HEK293T (cell line): Measurements from ENCODE around the gene CFAP52.
"Not testable (repeated sequence)": the region's sequence is repeated elsewhere in the genome, so short reads cannot be mapped to it uniquely, and the experiment has no call there.

Source experiments
- CTCF ChIA-PET: fragments of 350-600 bp; formaldehyde crosslinking; extraction: SDS; loops from one replicate; lab custom pipeline; 2021; ENCODE audit warnings: antibody characterized with exemption, inconsistent platforms; lab: Yijun Ruan, JAX
- POLR2A ChIA-PET: fragments of 350-600 bp; formaldehyde crosslinking; extraction: SDS; loops from one replicate; lab custom pipeline; 2020; ENCODE audit warnings: antibody characterized with exemption, inconsistent platforms; lab: Yijun Ruan, JAX
- DNase-seq: peaks from one replicate; pipeline ENCODE4 v3.0.0; 2012; ENCODE audit warnings: mixed read lengths; ENCODE audit errors: extremely low spot score
- ARNT ChIP-seq: fragments of 450-650 bp; IDR thresholded peaks from 2 replicates; pipeline ENCODE4 v1.6.1; 2017; ENCODE audit warnings: mild to moderate bottlenecking
- BHLHE40 ChIP-seq: fragments of 450-650 bp; IDR thresholded peaks from 2 replicates; pipeline ENCODE4 v1.6.1; 2016; ENCODE audit warnings: mild to moderate bottlenecking, moderate library complexity, borderline replicate concordance
- CTBP1 ChIP-seq: fragments of 450-650 bp; IDR thresholded peaks from 2 replicates; pipeline ENCODE4 v1.6.1; 2016; ENCODE audit warnings: borderline replicate concordance
- ELF4 ChIP-seq: fragments of 450-650 bp; IDR thresholded peaks from 2 replicates; pipeline ENCODE4 v1.6.1; 2017; ENCODE audit warnings: antibody characterized with exemption
- FOXA1 ChIP-seq: fragments of 450-650 bp; IDR thresholded peaks from 2 replicates; pipeline ENCODE4 v1.6.1; 2016; ENCODE audit warnings: mild to moderate bottlenecking
- FOXK2 ChIP-seq: fragments of 450-650 bp; IDR thresholded peaks from 2 replicates; pipeline ENCODE4 v1.6.1; 2016; ENCODE audit warnings: mild to moderate bottlenecking
- FOXM1 ChIP-seq: fragments of 450-650 bp; IDR thresholded peaks from 2 replicates; pipeline ENCODE4 v1.6.1; 2017; ENCODE audit warnings: mild to moderate bottlenecking, borderline replicate concordance
- HDGF ChIP-seq: fragments of 450-650 bp; IDR thresholded peaks from 2 replicates; pipeline ENCODE4 v1.6.1; 2017; ENCODE audit warnings: antibody characterized with exemption, borderline replicate concordance
- L3MBTL2 ChIP-seq: fragments of 450-650 bp; conservative IDR thresholded peaks from 2 replicates; pipeline ENCODE4 v1.6.1; 2016; ENCODE audit warnings: mild to moderate bottlenecking
- LEF1 ChIP-seq: fragments of 450-650 bp; IDR thresholded peaks from 2 replicates; pipeline ENCODE4 v1.6.1; 2017; ENCODE audit warnings: mild to moderate bottlenecking, borderline replicate concordance
- NFRKB ChIP-seq: fragments of 450-650 bp; IDR thresholded peaks from 2 replicates; pipeline ENCODE4 v1.6.1; 2016; ENCODE audit warnings: mild to moderate bottlenecking, moderate library complexity
- SP1 ChIP-seq: fragments of 450-650 bp; IDR thresholded peaks from 2 replicates; pipeline ENCODE4 v1.6.1; 2017
- SUZ12 ChIP-seq: fragments of 450-650 bp; IDR thresholded peaks from 2 replicates; pipeline ENCODE4 v1.6.1; 2016; ENCODE audit warnings: mild to moderate bottlenecking
- TARDBP ChIP-seq: fragments of 450-650 bp; IDR thresholded peaks from 2 replicates; pipeline ENCODE4 v1.6.1; 2016
- ZNF384 ChIP-seq: fragments of 450-650 bp; IDR thresholded peaks from 2 replicates; pipeline ENCODE4 v1.6.1; 2016
- TF ChIP-seq, protein P1 (sequence below): fragments of 450-650 bp; IDR thresholded peaks from 2 replicates; pipeline ENCODE4 v1.6.1; 2016

CFAP52 gene

DNA sequence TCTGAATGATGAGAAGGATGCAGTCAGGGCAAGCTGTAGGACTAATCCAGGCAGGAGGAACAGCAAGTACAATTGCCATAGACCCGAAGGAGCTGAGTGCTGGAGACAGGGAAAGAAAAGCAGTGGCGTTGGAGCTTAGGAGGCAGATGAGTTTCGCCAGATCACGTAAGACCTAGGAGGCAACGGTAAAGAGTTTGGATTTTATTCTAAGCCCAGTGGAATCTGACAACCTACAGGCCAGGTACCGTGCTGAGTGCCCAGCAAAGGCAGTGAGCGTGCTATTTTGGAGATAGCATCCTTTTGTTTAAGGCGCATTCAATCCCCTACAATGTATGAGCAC is 70.1 kb downstream of the CFAP52 start:
- ChIA-PET POLR2A (interaction anchor here (1.5 kb wide), 1 partner anchor 644 kb away, joined by 3 read pairs; no protein-coding TSS in a partner anchor), CTCF (no interaction called here)
- no peak for TF ChIP-seq SUZ12
- DNase-seq = no peak

DNA sequence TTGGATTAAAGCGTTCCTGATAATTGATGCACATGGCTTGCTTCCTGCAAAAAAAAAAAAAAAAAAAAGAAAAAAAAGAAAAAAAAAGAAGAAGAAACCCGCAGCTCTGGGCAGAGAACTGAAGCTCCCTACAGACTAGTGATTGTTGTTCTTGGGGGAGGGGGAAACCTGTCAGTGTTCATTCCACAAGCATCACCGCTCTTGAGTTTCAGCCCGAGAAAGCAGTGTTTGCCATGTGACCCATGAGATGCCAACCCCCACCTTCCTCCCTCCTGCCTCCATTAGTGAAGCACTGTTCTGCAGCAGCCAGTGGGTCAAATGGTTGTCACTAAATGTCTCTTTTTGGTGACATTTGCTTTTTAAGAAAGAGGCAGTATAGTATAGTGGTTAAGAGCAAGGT is 70.6 kb downstream of the CFAP52 start:
- DNase-seq = no peak
- POLR2A ChIA-PET = no interaction called here
- TF ChIP-seq SUZ12 = no peak
- TF ChIP-seq FOXK2 = no peak
- TF ChIP-seq SP1 = no peak
- TF ChIP-seq FOXA1 = no peak
- CTCF ChIA-PET = no interaction called here

DNA sequence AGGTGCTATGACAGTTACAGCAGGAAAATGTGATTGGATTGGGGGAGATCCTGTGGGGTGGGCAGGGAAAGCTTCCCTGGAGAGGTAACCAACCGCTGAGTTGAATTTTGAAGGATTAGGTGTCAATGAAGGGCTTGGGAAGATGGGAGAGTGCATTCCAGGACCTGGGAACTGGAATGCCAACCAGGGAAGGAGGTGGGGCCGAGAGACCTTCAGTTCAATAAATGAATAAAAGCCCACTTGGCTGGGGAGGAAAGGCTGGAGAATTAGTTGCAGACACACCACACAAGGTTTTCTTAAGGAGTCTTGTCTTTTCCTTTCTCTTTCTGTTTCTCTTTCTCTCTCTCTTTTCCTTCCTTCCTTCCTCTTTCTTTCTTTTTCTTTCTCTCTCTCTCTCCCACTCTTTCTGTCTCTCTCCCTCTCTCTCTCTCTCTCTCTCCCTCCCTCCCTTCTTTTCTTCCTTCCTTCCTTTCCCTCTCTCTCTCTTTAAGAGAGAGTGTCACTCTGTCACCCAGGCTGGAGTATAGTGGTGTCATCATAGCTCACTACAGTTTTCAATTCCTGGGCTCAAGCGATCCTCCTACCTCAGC is 72.2 kb downstream of the CFAP52 start:
- no peak for TF ChIP-seq CTBP1
- no peak for DNase-seq
- ChIA-PET CTCF (interaction anchor here (1.4 kb wide), 1 partner anchor 12 kb away, joined by 3 read pairs; no protein-coding TSS in a partner anchor), POLR2A (no interaction called here)

DNA sequence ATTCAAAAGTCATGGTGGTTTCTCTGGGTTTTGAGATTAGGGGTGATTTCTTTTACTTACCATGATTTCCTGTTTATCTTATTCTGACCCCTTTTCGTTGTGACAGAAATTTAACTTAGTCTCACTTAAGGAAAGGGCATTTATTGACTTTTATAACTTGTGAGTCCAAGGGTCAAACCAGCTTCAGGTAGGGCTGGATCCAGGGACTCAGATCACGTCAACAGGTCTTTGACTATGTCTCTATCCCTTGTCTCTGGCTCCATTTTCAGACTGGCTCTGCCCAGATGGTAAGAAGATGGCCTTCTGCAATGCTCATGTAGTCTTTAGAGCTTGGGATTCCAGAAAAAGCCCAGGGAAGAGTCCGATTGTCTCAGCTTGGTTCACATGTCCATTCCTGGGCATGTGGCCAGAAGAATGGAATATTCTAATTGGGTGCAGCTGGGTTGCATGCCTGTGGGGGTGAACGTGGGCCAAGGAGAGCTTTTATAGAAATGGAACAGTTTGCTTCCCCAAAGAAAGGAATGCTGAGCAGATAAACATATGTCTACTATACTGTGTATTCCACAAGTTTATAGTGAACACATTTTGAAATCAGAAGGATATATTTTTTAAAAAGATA is 82.3 kb downstream of the CFAP52 start:
- TF ChIP-seq ELF4 (no peak), L3MBTL2 (no peak), SUZ12 (no peak), ARNT (no peak), NFRKB (no peak), FOXA1 (no peak), CTBP1 (no peak), SP1 (no peak), FOXM1 (no peak), FOXK2 (no peak), LEF1 (no peak), HDGF (no peak), TARDBP (no peak), ZNF384 (no peak), BHLHE40 (no peak)
- TF ChIP-seq, protein P1, sequence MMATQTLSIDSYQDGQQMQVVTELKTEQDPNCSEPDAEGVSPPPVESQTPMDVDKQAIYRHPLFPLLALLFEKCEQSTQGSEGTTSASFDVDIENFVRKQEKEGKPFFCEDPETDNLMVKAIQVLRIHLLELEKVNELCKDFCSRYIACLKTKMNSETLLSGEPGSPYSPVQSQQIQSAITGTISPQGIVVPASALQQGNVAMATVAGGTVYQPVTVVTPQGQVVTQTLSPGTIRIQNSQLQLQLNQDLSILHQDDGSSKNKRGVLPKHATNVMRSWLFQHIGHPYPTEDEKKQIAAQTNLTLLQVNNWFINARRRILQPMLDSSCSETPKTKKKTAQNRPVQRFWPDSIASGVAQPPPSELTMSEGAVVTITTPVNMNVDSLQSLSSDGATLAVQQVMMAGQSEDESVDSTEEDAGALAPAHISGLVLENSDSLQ = no peak
- DNase-seq = no peak
- POLR2A ChIA-PET = no interaction called here
- CTCF ChIA-PET = no interaction called here

DNA sequence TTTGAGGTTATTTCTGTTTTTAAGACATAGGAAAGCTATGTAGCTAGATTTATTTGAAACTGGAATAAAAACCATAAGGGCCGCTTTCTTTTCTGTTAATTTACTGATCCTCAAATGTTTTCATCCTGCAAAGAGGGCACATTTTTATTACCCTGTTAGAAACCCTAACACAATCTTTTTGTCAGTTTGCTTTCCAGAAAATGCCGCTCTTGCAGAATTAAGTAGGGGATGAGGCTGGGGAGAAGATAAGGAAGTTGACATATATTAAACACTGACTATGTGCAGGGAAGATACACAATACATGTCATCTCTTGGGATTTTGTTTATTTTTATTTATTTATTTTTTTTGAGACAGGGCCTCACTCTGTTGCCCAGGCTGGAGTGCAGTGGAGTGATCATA is 84.6 kb downstream of the CFAP52 start:
- DNase-seq = no peak
- CTCF ChIA-PET = interaction anchor here (1.3 kb wide), 1 partner anchor 13 kb away, joined by 3 read pairs; no protein-coding TSS in a partner anchor

DNA sequence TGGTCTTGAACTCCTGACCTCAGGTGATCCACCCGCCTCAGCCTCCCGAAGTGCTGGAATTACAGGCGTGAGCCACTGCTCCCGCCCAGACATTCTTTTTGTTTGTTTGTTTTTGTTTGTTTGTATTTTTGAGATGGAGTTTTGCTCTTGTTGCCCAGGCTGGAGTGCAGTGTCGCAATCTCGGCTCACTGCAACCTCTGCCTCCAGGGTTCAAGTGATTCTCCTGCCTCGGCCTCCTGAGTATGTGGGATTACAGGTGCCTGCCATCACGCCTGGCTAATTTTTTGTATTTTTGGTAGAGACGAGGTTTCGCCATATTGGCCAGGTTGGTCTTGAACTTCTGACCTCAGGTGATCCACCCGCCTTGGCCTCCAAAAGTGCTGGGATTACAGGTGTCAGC is 87.1 kb downstream of the CFAP52 start:
- POLR2A ChIA-PET, CTCF ChIA-PET, DNase-seq: not testable (repeated sequence)

More for the DNA sequence above, 84.6 kb downstream of the CFAP52 start:
- POLR2A ChIA-PET = no interaction called here
- no peak for TF ChIP-seq FOXK2

DNA sequence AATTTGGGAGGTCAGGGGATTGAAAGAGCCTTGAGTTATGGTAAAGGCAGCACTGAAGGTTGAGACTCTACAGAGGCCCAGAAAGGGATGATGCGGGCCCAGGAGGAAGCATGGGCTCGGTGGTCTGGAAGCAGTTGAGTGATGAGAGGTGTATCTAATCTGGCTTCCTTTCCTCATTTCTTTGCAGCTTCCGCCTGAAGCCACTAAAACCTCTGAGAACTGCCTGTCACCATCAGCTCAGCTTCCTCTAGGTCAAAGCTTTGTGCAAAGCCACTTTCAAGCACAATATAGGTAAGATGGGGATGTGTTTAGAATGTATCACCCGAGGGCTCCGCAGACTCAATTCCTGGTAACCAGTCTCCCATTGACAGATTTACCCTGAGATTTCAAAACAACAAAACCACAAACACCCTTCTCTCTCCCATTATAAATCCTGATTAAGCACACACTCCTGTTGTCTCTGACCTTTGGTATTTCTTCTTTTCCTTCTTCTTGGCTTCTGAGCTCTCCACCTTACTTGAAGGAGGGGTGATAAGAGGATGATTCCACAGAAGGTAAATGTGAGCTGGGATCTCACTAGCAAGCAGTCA is 90.1 kb downstream of the CFAP52 start:
- no peak for TF ChIP-seq ZNF384
- no peak for TF ChIP-seq SP1
- no peak for TF ChIP-seq NFRKB
- TF ChIP-seq FOXA1 = no peak
- no peak for TF ChIP-seq BHLHE40
- no peak for TF ChIP-seq HDGF
- TF ChIP-seq, protein P1 = no peak
- TF ChIP-seq ELF4 = no peak
- no peak for TF ChIP-seq FOXM1
- TF ChIP-seq L3MBTL2 = no peak
- no peak for TF ChIP-seq TARDBP
- no peak for TF ChIP-seq CTBP1
- no peak for TF ChIP-seq LEF1
- TF ChIP-seq FOXK2 = no peak
- no peak for TF ChIP-seq SUZ12
- no peak for TF ChIP-seq ARNT
- ChIA-PET POLR2A (no interaction called here), CTCF (no interaction called here)
- no peak for DNase-seq

DNA sequence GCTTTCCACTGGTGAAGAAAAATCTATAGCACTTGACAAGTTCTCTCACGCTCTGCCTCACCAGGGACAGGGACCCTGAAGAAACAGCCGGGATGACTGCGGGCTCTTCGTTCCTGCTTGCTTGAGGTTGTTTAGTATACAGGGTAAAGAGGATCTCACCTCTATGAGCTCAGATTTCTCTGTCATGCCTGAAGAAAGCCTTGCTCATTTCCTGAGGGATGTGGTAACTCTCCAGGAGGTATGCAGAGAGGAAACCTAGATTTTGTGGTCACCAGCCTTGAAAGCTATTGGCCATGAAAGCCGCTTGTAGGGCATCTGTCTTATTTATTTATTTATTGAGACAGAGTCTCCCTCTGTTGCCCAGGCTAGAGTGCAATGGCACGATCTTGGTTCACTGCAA is 92.1 kb downstream of the CFAP52 start:
- ChIA-PET CTCF (no interaction called here), POLR2A (no interaction called here)
- TF ChIP-seq, protein P1 = no peak
- no peak for TF ChIP-seq ELF4
- no peak for TF ChIP-seq FOXM1
- no peak for DNase-seq
